ENCODE results near the gene PPOX.
A peak's percentile ranks its signal among the peaks of the same experiment; 100 is the strongest.

PPOX gene

DNA sequence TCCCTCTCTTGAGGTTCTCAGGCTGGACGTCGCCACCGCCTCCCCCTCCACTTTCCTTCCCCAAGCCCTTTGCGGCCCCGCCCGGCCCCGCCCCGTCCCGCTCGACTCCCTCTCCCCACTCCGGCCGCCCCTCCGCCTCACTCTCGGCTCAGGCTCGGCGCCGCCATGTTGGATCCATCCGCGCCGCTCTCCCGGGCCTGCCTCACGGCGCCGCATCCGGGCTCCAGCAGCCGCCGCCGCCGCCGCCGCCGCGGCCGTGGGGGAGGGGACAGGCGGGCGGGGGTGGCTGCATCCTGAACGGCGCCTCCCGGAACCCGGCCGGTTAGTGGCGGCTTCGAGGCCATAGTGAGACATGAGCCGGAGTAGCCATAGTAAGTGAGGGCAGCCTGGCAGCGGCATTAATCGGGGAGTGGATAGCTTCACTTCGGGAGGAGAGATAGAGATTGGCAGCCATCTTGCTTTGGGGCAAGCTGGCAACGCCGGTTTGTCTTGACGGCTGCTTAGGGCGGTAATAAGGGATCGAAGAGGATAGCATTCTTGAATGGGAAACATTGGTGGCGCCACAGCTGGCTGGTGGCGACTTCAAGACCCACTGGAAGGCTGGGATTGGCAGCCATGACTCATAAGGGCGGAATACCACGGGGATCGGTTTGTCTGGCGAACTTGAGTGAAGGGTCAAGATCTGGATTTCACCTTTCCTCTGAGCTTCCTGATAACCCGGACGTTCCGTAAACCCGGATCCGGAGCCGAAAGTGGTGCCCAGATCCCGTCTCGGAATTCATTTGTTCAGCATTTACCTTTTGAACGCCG, 33.6 kb upstream of the PPOX start, which contains the start of gene DEDD:
Gene DEDD, minus strand, starts transcription at position 258 of the 810 bp plus-strand sequence. CDS start 8,205 bp downstream, outside the sequence.
- Histone ChIP-seq H3K9ac (ENCODE audit: low read length) (peak within 1 kb of the TSS; percentile 95), H3K4ac (ENCODE audit: low read depth in 1 of 2, low read length in 2 of 2) (peak within 1 kb of the TSS; percentile 75 to 93), H3K4me3 (ENCODE audit: insufficient read depth in 1 of 2, low read depth in 1 of 2, low read length in 2 of 2) (peak within 1 kb of the TSS; percentile 75 to 94), H3K14ac (ENCODE audit: low read length in 2 of 2) (peak within 1 kb of the TSS in 1 of 2 experiments; percentile 99), H2BK120ac (ENCODE audit: low read depth, low read length) (peak within 1 kb of the TSS; percentile 93), H3K4me2 (ENCODE audit: low read length, poor library complexity, severe bottlenecking) (peak within 1 kb of the TSS; percentile 91), H3K36me3 (ENCODE audit: control insufficient read depth in 1 of 2, insufficient read depth in 2 of 2, low read depth in 1 of 2, low read length in 2 of 2) (peaks cover 10 to 30% of the 10 kb centered on the region in 2 experiments), H4K8ac (ENCODE audit: low read length) (peak within 1 kb of the TSS; percentile 91), H3K27me3 (ENCODE audit: control insufficient read depth in 1 of 2, insufficient read depth in 1 of 2, low read length in 2 of 2) (no peaks in the 10 kb centered on the region), H2AK5ac (ENCODE audit: low read length, severe bottlenecking) (peak within 1 kb of the TSS; percentile 18), H3K18ac (ENCODE audit: low read depth in 1 of 2, low read length in 2 of 2) (peak within 1 kb of the TSS; percentile 91 to 98), H2BK5ac (ENCODE audit: low read depth, low read length, poor library complexity, severe bottlenecking) (peak within 1 kb of the TSS; percentile 95), H3K4me1 (ENCODE audit: control insufficient read depth, insufficient read depth, low read depth, low read length) (peaks cover 9% of the 10 kb centered on the region), H2BK12ac (ENCODE audit: low read length in 2 of 2) (peak within 1 kb of the TSS; percentile 44 to 47), H2AFZ (ENCODE audit: low read depth, low read length) (peak within 1 kb of the TSS; percentile 64), H2BK15ac (ENCODE audit: low read depth, poor library complexity, severe bottlenecking) (peak within 1 kb of the TSS; percentile 85), H3K79me1 (replicated peaks; ENCODE audit: low read length, poor library complexity, severe bottlenecking) (peaks cover 32% of the 10 kb centered on the region), H3K9me3 (ENCODE audit: control insufficient read depth, low read length) (no peaks in the 10 kb centered on the region), H3K23ac (ENCODE audit: low read length in 2 of 2) (peak within 1 kb of the TSS in 1 of 2 experiments; percentile 70), H4K91ac (ENCODE audit: low read length) (peak within 1 kb of the TSS; percentile 62), H3K27ac (ENCODE audit: low read length, poor library complexity, severe bottlenecking) (peak within 1 kb of the TSS; percentile 88)
- WGBS = under 1% methylated on average over 63 of the region's 68 CpGs
- DNase-seq = peak; percentile 98

DNA sequence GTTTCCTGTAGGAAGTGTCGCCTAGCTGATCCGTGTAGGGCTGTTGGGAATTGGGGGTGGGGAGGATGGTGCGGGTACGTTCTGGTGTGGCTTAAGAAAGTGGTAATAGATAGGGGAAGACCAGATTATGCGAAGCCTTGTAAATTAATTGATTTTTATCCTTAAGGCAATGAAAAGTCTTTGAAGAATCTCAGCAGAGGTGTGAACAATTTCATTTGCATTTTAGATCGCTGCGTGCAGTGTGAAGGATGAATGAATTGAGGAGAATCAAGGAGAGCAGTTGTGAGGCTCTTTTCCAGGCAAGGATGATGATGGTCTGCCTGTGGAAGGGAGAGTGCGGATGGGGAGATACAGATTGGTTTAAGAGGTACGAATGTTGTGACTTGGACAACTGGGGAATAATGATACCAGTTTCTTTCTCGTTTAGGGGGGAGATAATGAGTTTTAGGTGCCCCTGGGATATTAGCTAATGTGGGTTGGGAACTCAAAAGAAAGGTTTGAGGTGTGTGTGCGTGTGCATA, 32.9 kb upstream of the PPOX start:
- Histone ChIP-seq H3K36me3 (ENCODE audit: control insufficient read depth in 1 of 2, insufficient read depth in 2 of 2, low read depth in 1 of 2, low read length in 2 of 2) (peaks cover 6 to 24% of the 10 kb centered on the region in 2 experiments), H3K27ac (ENCODE audit: low read length, poor library complexity, severe bottlenecking) (peak overlapping the region; percentile 88), H3K79me1 (replicated peaks; ENCODE audit: low read length, poor library complexity, severe bottlenecking) (peaks cover 32% of the 10 kb centered on the region), H3K23ac (ENCODE audit: low read length in 2 of 2) (peak overlapping the region in 1 of 2 experiments; percentile 70), H3K4ac (ENCODE audit: low read depth in 1 of 2, low read length in 2 of 2) (peak overlapping the region; percentile 75 to 85), H3K18ac (ENCODE audit: low read depth in 1 of 2, low read length in 2 of 2) (peak overlapping the region; percentile 91 to 98), H2BK15ac (ENCODE audit: low read depth, poor library complexity, severe bottlenecking) (no peak overlapping the region), H2BK12ac (ENCODE audit: low read length in 2 of 2) (peak overlapping the region in 1 of 2 experiments; percentile 47), H3K4me3 (ENCODE audit: insufficient read depth in 1 of 2, low read depth in 1 of 2, low read length in 2 of 2) (peak overlapping the region; percentile 75 to 94), H3K9me3 (ENCODE audit: control insufficient read depth, low read length) (no peaks in the 10 kb centered on the region), H3K4me1 (ENCODE audit: control insufficient read depth, insufficient read depth, low read depth, low read length) (peaks cover 9% of the 10 kb centered on the region), H3K4me2 (ENCODE audit: low read length, poor library complexity, severe bottlenecking) (peak overlapping the region; percentile 40), H2AK5ac (ENCODE audit: low read length, severe bottlenecking) (no peak overlapping the region), H3K14ac (ENCODE audit: low read length in 2 of 2) (no peak overlapping the region), H3K27me3 (ENCODE audit: control insufficient read depth in 1 of 2, insufficient read depth in 1 of 2, low read length in 2 of 2) (no peaks in the 10 kb centered on the region), H2BK120ac (ENCODE audit: low read depth, low read length) (no peak overlapping the region), H4K91ac (ENCODE audit: low read length) (peak overlapping the region; percentile 62), H2AFZ (ENCODE audit: low read depth, low read length) (peak overlapping the region; percentile 64), H4K8ac (ENCODE audit: low read length) (peak overlapping the region; percentile 90), H2BK5ac (ENCODE audit: low read depth, low read length, poor library complexity, severe bottlenecking) (no peak overlapping the region), H3K9ac (ENCODE audit: low read length) (peak overlapping the region; percentile 95)
- WGBS = 1% methylated on average over 11 of the region's 11 CpGs
- peak; percentile 64 for DNase-seq

DNA sequence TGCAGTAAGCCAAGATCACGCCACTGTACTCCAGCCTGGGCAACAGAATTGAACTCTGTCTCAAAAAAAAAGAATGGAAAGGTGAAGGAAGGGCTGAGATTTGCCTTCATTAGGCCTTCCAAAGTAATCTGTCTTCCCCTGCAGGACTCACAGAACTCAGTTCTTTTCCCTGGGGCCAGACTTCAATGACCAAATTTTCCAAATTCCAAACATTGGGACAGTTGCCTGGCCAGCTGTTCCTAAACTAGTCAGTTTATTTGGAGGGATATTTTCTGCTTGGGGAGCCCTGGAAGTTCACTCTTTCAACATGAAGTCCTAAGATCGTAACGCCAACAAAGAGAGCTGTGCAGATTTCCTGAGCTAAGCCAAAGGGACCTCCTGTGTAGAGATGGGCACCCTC, 28.3 kb upstream of the PPOX start:
- Histone ChIP-seq H3K14ac (ENCODE audit: low read length in 2 of 2) (no peak overlapping the region), H3K79me1 (replicated peaks; ENCODE audit: low read length, poor library complexity, severe bottlenecking) (peaks cover 30% of the 10 kb centered on the region), H2AFZ (ENCODE audit: low read depth, low read length) (no peak overlapping the region), H4K91ac (ENCODE audit: low read length) (no peak overlapping the region), H3K9ac (ENCODE audit: low read length) (no peak overlapping the region), H2BK12ac (ENCODE audit: low read length in 2 of 2) (no peak overlapping the region), H4K8ac (ENCODE audit: low read length) (no peak overlapping the region), H3K9me3 (ENCODE audit: control insufficient read depth, low read length) (no peaks in the 10 kb centered on the region), H3K27ac (ENCODE audit: low read length, poor library complexity, severe bottlenecking) (no peak overlapping the region), H3K18ac (ENCODE audit: low read depth in 1 of 2, low read length in 2 of 2) (no peak overlapping the region), H2BK15ac (ENCODE audit: low read depth, poor library complexity, severe bottlenecking) (no peak overlapping the region), H3K27me3 (ENCODE audit: control insufficient read depth in 1 of 2, insufficient read depth in 1 of 2, low read length in 2 of 2) (no peaks in the 10 kb centered on the region), H2BK120ac (ENCODE audit: low read depth, low read length) (no peak overlapping the region), H3K4me3 (ENCODE audit: insufficient read depth in 1 of 2, low read depth in 1 of 2, low read length in 2 of 2) (no peak overlapping the region), H3K4me1 (ENCODE audit: control insufficient read depth, insufficient read depth, low read depth, low read length) (peaks cover 7% of the 10 kb centered on the region), H3K4me2 (ENCODE audit: low read length, poor library complexity, severe bottlenecking) (no peak overlapping the region), H2AK5ac (ENCODE audit: low read length, severe bottlenecking) (no peak overlapping the region), H3K36me3 (ENCODE audit: control insufficient read depth in 1 of 2, insufficient read depth in 2 of 2, low read depth in 1 of 2, low read length in 2 of 2) (peaks cover 0 to 4% of the 10 kb centered on the region in 2 experiments), H2BK5ac (ENCODE audit: low read depth, low read length, poor library complexity, severe bottlenecking) (no peak overlapping the region), H3K4ac (ENCODE audit: low read depth in 1 of 2, low read length in 2 of 2) (no peak overlapping the region), H3K23ac (ENCODE audit: low read length in 2 of 2) (no peak overlapping the region)
- 90% methylated on average over 3 of the region's 3 CpGs for WGBS
- DNase-seq = no peak

DNA sequence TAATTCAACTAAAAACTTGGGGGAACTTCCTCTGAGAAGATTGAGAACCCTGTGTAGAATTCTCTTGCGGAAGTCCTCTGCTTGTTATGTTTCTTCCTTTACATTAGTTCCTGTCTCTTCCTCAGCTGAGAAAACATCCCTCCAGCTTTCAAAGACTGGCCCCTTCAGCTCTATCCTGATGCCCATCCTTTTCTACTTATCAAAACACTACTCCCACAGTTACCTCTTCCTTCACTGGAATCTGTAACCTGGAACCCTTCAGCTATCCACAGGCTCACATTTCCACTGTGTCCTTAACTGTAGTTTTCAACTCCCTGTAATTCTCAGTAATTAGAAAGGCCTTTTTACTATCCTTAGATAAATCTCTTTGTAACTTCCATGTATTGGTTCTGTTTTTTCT, 27.8 kb upstream of the PPOX start:
- Histone ChIP-seq H3K4me1 (ENCODE audit: control insufficient read depth, insufficient read depth, low read depth, low read length) (peaks cover 7% of the 10 kb centered on the region), H3K9ac (ENCODE audit: low read length) (no peak overlapping the region), H3K23ac (ENCODE audit: low read length in 2 of 2) (no peak overlapping the region), H3K4me2 (ENCODE audit: low read length, poor library complexity, severe bottlenecking) (no peak overlapping the region), H2BK15ac (ENCODE audit: low read depth, poor library complexity, severe bottlenecking) (no peak overlapping the region), H4K91ac (ENCODE audit: low read length) (no peak overlapping the region), H3K4ac (ENCODE audit: low read depth in 1 of 2, low read length in 2 of 2) (no peak overlapping the region), H3K14ac (ENCODE audit: low read length in 2 of 2) (no peak overlapping the region), H2BK120ac (ENCODE audit: low read depth, low read length) (no peak overlapping the region), H2AFZ (ENCODE audit: low read depth, low read length) (no peak overlapping the region), H3K4me3 (ENCODE audit: insufficient read depth in 1 of 2, low read depth in 1 of 2, low read length in 2 of 2) (no peak overlapping the region), H2BK12ac (ENCODE audit: low read length in 2 of 2) (no peak overlapping the region), H4K8ac (ENCODE audit: low read length) (no peak overlapping the region), H3K79me1 (replicated peaks; ENCODE audit: low read length, poor library complexity, severe bottlenecking) (peaks cover 30% of the 10 kb centered on the region), H2AK5ac (ENCODE audit: low read length, severe bottlenecking) (no peak overlapping the region), H3K36me3 (ENCODE audit: control insufficient read depth in 1 of 2, insufficient read depth in 2 of 2, low read depth in 1 of 2, low read length in 2 of 2) (peaks cover 0 to 4% of the 10 kb centered on the region in 2 experiments), H3K18ac (ENCODE audit: low read depth in 1 of 2, low read length in 2 of 2) (no peak overlapping the region), H3K9me3 (ENCODE audit: control insufficient read depth, low read length) (no peaks in the 10 kb centered on the region), H3K27me3 (ENCODE audit: control insufficient read depth in 1 of 2, insufficient read depth in 1 of 2, low read length in 2 of 2) (no peaks in the 10 kb centered on the region), H2BK5ac (ENCODE audit: low read depth, low read length, poor library complexity, severe bottlenecking) (no peak overlapping the region), H3K27ac (ENCODE audit: low read length, poor library complexity, severe bottlenecking) (no peak overlapping the region)
- DNase-seq = no peak
- WGBS = 100% methylated on average over 1 of the region's 1 CpG
